Activated CD8-positive, alpha-beta memory T cell treated with anti-CD3 and anti-CD28 coated beads, Interleukin-2, amount 10 ng/mL, durations not matched to agents 7 days and 5 days (primary cell): ENCODE results near the gene FOXF2. TPM values are rescaled to one million over a fixed set of nuclear protein-coding genes. Genes with fewer than 3 reads are reported as not detected.

Source experiments
- ATAC-seq: fragments of 150-1000 bp; cut with Tn5 transposase; one replicate; pipeline ENCODE4 v1.10.0; 2021; ENCODE audit warnings: moderate library complexity
- CTCF ChIA-PET: fragments of 350-600 bp; sonication (Branson Sonifier 250); formaldehyde crosslinking; loops from one replicate; lab custom pipeline; 2021; ENCODE audit warnings: antibody characterized with exemption; lab: Charles Lee
- DNase-seq: peaks from one replicate; pipeline ENCODE4 v3.0.0-alpha.2; 2020
- H3K27ac Mint-ChIP-seq: one replicate; pipeline ENCODE4 v1.8.0; 2021; ENCODE audit warnings: mild to moderate bottlenecking, mixed read lengths
- H3K27me3 Mint-ChIP-seq: one replicate; pipeline ENCODE4 v1.8.0; 2021; ENCODE audit warnings: mixed read lengths
- H3K36me3 Mint-ChIP-seq: one replicate; pipeline ENCODE4 v1.8.0; 2021; ENCODE audit warnings: mild to moderate bottlenecking, mixed read lengths
- H3K4me1 Mint-ChIP-seq: one replicate; pipeline ENCODE4 v1.8.0; 2021; ENCODE audit warnings: mixed read lengths
- H3K4me3 Mint-ChIP-seq: one replicate; pipeline ENCODE4 v1.8.0; 2021; ENCODE audit warnings: mild to moderate bottlenecking, moderate library complexity, mixed read lengths
- H3K9me3 Mint-ChIP-seq: one replicate; pipeline ENCODE4 v1.8.0; 2022; ENCODE audit warnings: low read depth, mixed read lengths
- total RNA-seq, 2 experiments: library from RNA; stranded (reverse); gene quantifications; one replicate each; pipeline ENCODE4 v1.2.3, GENCODE V29; 2021

FOXF2 gene
- total RNA-seq, 2 experiments from 2014 or later = not detected

GRCh38 chr6:1399085-1399780 lies 9.9 kb downstream of the FOXF2 start:
- no peak for ATAC-seq

GRCh38 chr6:1400126-1400850 lies 10.9 kb downstream of the FOXF2 start:
- no peak overlapping the region for H3K27ac Mint-ChIP-seq
- H3K4me1 Mint-ChIP-seq = peaks cover 8% of the 10 kb centered on the region
- no peak for ATAC-seq
- no peak for DNase-seq
- H3K27me3 Mint-ChIP-seq = peaks cover 34% of the 10 kb centered on the region
- CTCF ChIA-PET = no interaction called here
- H3K9me3 Mint-ChIP-seq = no peaks in the 10 kb centered on the region
- no peak overlapping the region for H3K4me3 Mint-ChIP-seq
- no peaks in the 10 kb centered on the region for H3K36me3 Mint-ChIP-seq

More at GRCh38 chr6:1399085-1399780, 9.9 kb downstream of the FOXF2 start:
- Mint-ChIP-seq H3K27ac (no peak overlapping the region), H3K4me3 (no peak overlapping the region), H3K4me1 (peaks cover 8% of the 10 kb centered on the region), H3K36me3 (no peaks in the 10 kb centered on the region), H3K27me3 (peaks cover 45% of the 10 kb centered on the region), H3K9me3 (no peaks in the 10 kb centered on the region)
- CTCF ChIA-PET = no interaction called here
- DNase-seq = no peak

- Mint-ChIP-seq H3K27me3 (peaks cover 14% of the 10 kb centered on the region), H3K4me1 (peaks cover 4% of the 10 kb centered on the region), H3K27ac (no peak overlapping the region), H3K4me3 (no peak overlapping the region), H3K36me3 (no peaks in the 10 kb centered on the region), H3K9me3 (no peaks in the 10 kb centered on the region)
- ATAC-seq (no peak), DNase-seq (no peak)
- CTCF ChIA-PET = interaction anchor here (0.5 kb wide), 1 partner anchor 169 kb away, joined by 4 read pairs; no protein-coding TSS in a partner anchor
Observed at GRCh38 chr6:1402369-1402768, 13.0 kb downstream of the FOXF2 start.

GRCh38 chr6:1402868-1403267 lies 13.5 kb downstream of the FOXF2 start:
- Mint-ChIP-seq H3K27me3 (peaks cover 10% of the 10 kb centered on the region), H3K27ac (no peak overlapping the region), H3K4me3 (no peak overlapping the region), H3K4me1 (no peaks in the 10 kb centered on the region), H3K36me3 (no peaks in the 10 kb centered on the region), H3K9me3 (no peaks in the 10 kb centered on the region)
- no peak for ATAC-seq
- DNase-seq = no peak
- CTCF ChIA-PET = no interaction called here

GRCh38 chr6:1403851-1404712 lies 14.7 kb downstream of the FOXF2 start:
- Mint-ChIP-seq H3K27ac (no peak overlapping the region), H3K36me3 (no peaks in the 10 kb centered on the region), H3K9me3 (no peaks in the 10 kb centered on the region), H3K27me3 (peaks cover 5% of the 10 kb centered on the region), H3K4me3 (no peak overlapping the region), H3K4me1 (no peaks in the 10 kb centered on the region)
- CTCF ChIA-PET = no interaction called here
- DNase-seq (no peak), ATAC-seq (no peak)

GRCh38 chr6:1404713-1405098 lies 15.3 kb downstream of the FOXF2 start:
- no peak overlapping the region for H3K4me3 Mint-ChIP-seq
- H3K9me3 Mint-ChIP-seq = no peaks in the 10 kb centered on the region
- DNase-seq = no peak
- H3K36me3 Mint-ChIP-seq = no peaks in the 10 kb centered on the region
- no peaks in the 10 kb centered on the region for H3K4me1 Mint-ChIP-seq
- CTCF ChIA-PET = interaction anchor here (1.1 to 1.9 kb wide), 4 partner anchors 8 to 683 kb away, joined by 3 to 7 read pairs (median 4); no protein-coding TSS in a partner anchor
- ATAC-seq = no peak
- H3K27ac Mint-ChIP-seq = no peak overlapping the region
- H3K27me3 Mint-ChIP-seq = peaks cover 6% of the 10 kb centered on the region

GRCh38 chr6:1405221-1405620 lies 15.8 kb downstream of the FOXF2 start:
- CTCF ChIA-PET = interaction anchor here (1.1 to 1.9 kb wide), 4 partner anchors 8 to 683 kb away, joined by 3 to 7 read pairs (median 4); no protein-coding TSS in a partner anchor
- no peak for DNase-seq
- H3K27ac Mint-ChIP-seq = no peak overlapping the region
- peaks cover 8% of the 10 kb centered on the region for H3K27me3 Mint-ChIP-seq
- no peaks in the 10 kb centered on the region for H3K4me1 Mint-ChIP-seq
- H3K36me3 Mint-ChIP-seq = no peaks in the 10 kb centered on the region
- ATAC-seq = no peak
- H3K4me3 Mint-ChIP-seq = no peak overlapping the region
- H3K9me3 Mint-ChIP-seq = no peaks in the 10 kb centered on the region

GRCh38 chr6:1406306-1407072 lies 17.1 kb downstream of the FOXF2 start:
- CTCF ChIA-PET = interaction anchor here (1.5 to 1.9 kb wide), 3 partner anchors 10 to 684 kb away, joined by 3 to 7 read pairs (median 5); no protein-coding TSS in a partner anchor
- ATAC-seq = no peak

GRCh38 chr6:1407499-1407990 lies 18.2 kb downstream of the FOXF2 start:
- ATAC-seq (no peak), DNase-seq (no peak)
- CTCF ChIA-PET = interaction anchor here (0.7 kb wide), 1 partner anchor 10 kb away, joined by 3 read pairs; no protein-coding TSS in a partner anchor
- Mint-ChIP-seq H3K27me3 (peaks cover 13% of the 10 kb centered on the region), H3K27ac (no peak overlapping the region), H3K4me3 (no peak overlapping the region), H3K9me3 (no peaks in the 10 kb centered on the region), H3K4me1 (no peaks in the 10 kb centered on the region), H3K36me3 (no peaks in the 10 kb centered on the region)

More at GRCh38 chr6:1406306-1407072, 17.1 kb downstream of the FOXF2 start:
- no peaks in the 10 kb centered on the region for H3K36me3 Mint-ChIP-seq
- DNase-seq = no peak
- H3K4me3 Mint-ChIP-seq = no peak overlapping the region
- no peak overlapping the region for H3K27ac Mint-ChIP-seq
- no peaks in the 10 kb centered on the region for H3K4me1 Mint-ChIP-seq
- H3K9me3 Mint-ChIP-seq = no peaks in the 10 kb centered on the region
- H3K27me3 Mint-ChIP-seq = peaks cover 12% of the 10 kb centered on the region

GRCh38 chr6:1409774-1410465 lies 20.5 kb downstream of the FOXF2 start:
- Mint-ChIP-seq H3K36me3 (no peaks in the 10 kb centered on the region), H3K9me3 (no peaks in the 10 kb centered on the region), H3K27ac (no peak overlapping the region), H3K27me3 (peaks cover 26% of the 10 kb centered on the region), H3K4me1 (no peaks in the 10 kb centered on the region), H3K4me3 (no peak overlapping the region)
- ATAC-seq = no peak
- DNase-seq = no peak
- CTCF ChIA-PET = interaction anchor here (1.6 kb wide), 1 partner anchor 13 kb away, joined by 3 read pairs; no protein-coding TSS in a partner anchor

- peaks cover 33% of the 10 kb centered on the region for H3K27me3 Mint-ChIP-seq
- H3K4me1 Mint-ChIP-seq = no peaks in the 10 kb centered on the region
- no peak overlapping the region for H3K27ac Mint-ChIP-seq
- CTCF ChIA-PET = interaction anchor here (0.6 to 1.4 kb wide), 2 partner anchors 24 to 284 kb away, joined by 3 to 5 read pairs; no protein-coding TSS in a partner anchor
- DNase-seq (no peak), ATAC-seq (no peak)
- H3K36me3 Mint-ChIP-seq = no peaks in the 10 kb centered on the region
- H3K4me3 Mint-ChIP-seq = no peak overlapping the region
- H3K9me3 Mint-ChIP-seq = no peaks in the 10 kb centered on the region
Observed at GRCh38 chr6:1412901-1413300, 23.5 kb downstream of the FOXF2 start.
